ENCODE data around the gene MGAT2. TPM values are rescaled to one million over a fixed set of nuclear protein-coding genes. Genes with fewer than 3 reads are reported as not detected.

The MGAT2 gene
- total RNA-seq, 1 experiment from 2014 or later: 22.9 TPM

DNA sequence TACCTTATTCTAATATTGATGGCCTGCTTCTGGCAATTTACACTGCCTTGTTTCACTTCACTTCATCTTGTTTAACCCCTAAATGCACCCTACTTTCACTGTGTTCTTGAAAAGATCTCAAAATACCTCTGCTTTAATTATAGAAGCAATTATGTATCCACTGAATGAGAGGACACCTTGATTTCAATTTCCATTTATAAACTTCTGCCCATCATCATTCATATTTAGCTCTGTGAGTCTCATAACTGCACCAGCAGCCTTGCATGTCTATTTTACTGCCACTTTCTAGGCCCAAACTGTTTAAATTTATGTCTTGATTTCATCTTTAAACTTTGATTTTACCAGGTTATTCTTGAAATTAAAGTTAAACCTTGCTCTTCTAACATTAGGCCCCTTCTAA, 21.6 kb downstream of the MGAT2 start:
- RAD21 ChIA-PET (ENCODE audit: low non-redundant PET in 1 of 2, low total read pairs in 2 of 2, uncharacterized antibody in 2 of 2, unreplicated experiment in 2 of 2): no interaction called here
- Histone ChIP-seq H3K4me1 (ENCODE audit: control insufficient read depth in 1 of 2, insufficient read depth in 2 of 2, low read length in 2 of 2) (no peaks in the 10 kb centered on the region), H3K27me3 (ENCODE audit: insufficient read depth, low read length) (no peaks in the 10 kb centered on the region), H2AFZ (ENCODE audit: low read depth, low read length, poor library complexity, severe bottlenecking) (no peak overlapping the region), H3K27ac (ENCODE audit: low read depth, low read length) (no peak overlapping the region), H3K9ac (ENCODE audit: low read length) (no peak overlapping the region), H3K79me2 (ENCODE audit: insufficient read depth, low read length) (peaks cover 34% of the 10 kb centered on the region), H3K4me2 (ENCODE audit: low read length) (no peak overlapping the region), H4K20me1 (ENCODE audit: insufficient read depth) (no peaks in the 10 kb centered on the region; the same call in 1 of the 2 replicates), H3K9me2 (ENCODE audit: insufficient read depth) (no peaks in the 10 kb centered on the region), H3K36me3 (ENCODE audit: control insufficient read depth in 1 of 2, insufficient read depth in 2 of 2, low read length in 2 of 2) (peaks cover 2 to 10% of the 10 kb centered on the region in 2 experiments; a peak in 2 of 4 replicates), H3K4me3 (replicated peaks in 1 of 2; ENCODE audit: low read depth in 1 of 2, low read length in 2 of 2) (no peak overlapping the region), H3K9me3 (ENCODE audit: control insufficient read depth in 1 of 2, insufficient read depth in 1 of 2, low read depth in 1 of 2, low read length in 2 of 2) (no peaks in the 10 kb centered on the region)
- CTCF ChIA-PET: no interaction called here
- DNase-seq (ENCODE audit: low read depth, low spot score) (no peak), ATAC-seq (no peak)
- TF ChIP-seq CEBPB (IDR thresholded peaks at IDR 0.05; ENCODE audit: low read depth): no peak
- no peak for TF ChIP-seq RAD21 (IDR thresholded peaks at IDR 0.05; ENCODE audit: low read depth)
- no peak for TF ChIP-seq SIN3A (IDR thresholded peaks at IDR 0.05; ENCODE audit: low read depth)
- TF ChIP-seq TCF7L2 (IDR thresholded peaks at IDR 0.05; ENCODE audit: borderline replicate concordance, extremely low read depth, insufficient read depth, insufficient read length): no peak
- no peak for TF ChIP-seq ZNF274 (IDR thresholded peaks at IDR 0.05; ENCODE audit: low read depth, low read length)
- TF ChIP-seq, protein P1, sequence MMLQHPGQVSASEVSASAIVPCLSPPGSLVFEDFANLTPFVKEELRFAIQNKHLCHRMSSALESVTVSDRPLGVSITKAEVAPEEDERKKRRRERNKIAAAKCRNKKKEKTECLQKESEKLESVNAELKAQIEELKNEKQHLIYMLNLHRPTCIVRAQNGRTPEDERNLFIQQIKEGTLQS (IDR thresholded peaks at IDR 0.05): no peak
- TF ChIP-seq ZBTB33 (IDR thresholded peaks at IDR 0.05; ENCODE audit: extremely low read depth, insufficient replicate concordance, low read length): no peak
- no peak for TF ChIP-seq REST (IDR thresholded peaks at IDR 0.05; ENCODE audit: low read depth)
- TF ChIP-seq ELF1 (IDR thresholded peaks at IDR 0.05; ENCODE audit: borderline replicate concordance, low read depth): no peak
- TF ChIP-seq JUND (IDR thresholded peaks at IDR 0.05): no peak
- no peak for TF ChIP-seq EZH2phosphoT487 (IDR thresholded peaks at IDR 0.05; ENCODE audit: borderline replicate concordance)
- TF ChIP-seq FOSL1 (IDR thresholded peaks at IDR 0.05; ENCODE audit: low read depth): no peak
- no peak for TF ChIP-seq POLR2A (IDR thresholded peaks at IDR 0.05; ENCODE audit: borderline replicate concordance, extremely low read depth, insufficient read depth, insufficient read length)
- TF ChIP-seq CBX3 (IDR thresholded peaks at IDR 0.05; ENCODE audit: low read depth): no peak
- no peak for TF ChIP-seq SRF (IDR thresholded peaks at IDR 0.05; ENCODE audit: low read depth)
- TF ChIP-seq, protein P2, sequence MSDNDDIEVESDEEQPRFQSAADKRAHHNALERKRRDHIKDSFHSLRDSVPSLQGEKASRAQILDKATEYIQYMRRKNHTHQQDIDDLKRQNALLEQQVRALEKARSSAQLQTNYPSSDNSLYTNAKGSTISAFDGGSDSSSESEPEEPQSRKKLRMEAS (IDR thresholded peaks at IDR 0.05): no peak
- no peak for TF ChIP-seq ZFX (IDR thresholded peaks at IDR 0.05)
- TF ChIP-seq SP1 (IDR thresholded peaks at IDR 0.05; ENCODE audit: low read depth): no peak
- POLR2A ChIA-PET: no interaction called here
- intact Hi-C loops (cut with micrococcal nuclease): no loop called here
- BruUV-seq (replicated peaks): no TSS peak
